DND-41 (cell line): ENCODE data around the gene ALG12.

Experiments used
- ATAC-seq: fragments of 200-7000 bp; cut with Tn5 transposase; 3 replicates; pipeline ENCODE4 v1.9.1; 2021; ENCODE audit warnings: low read depth; ENCODE audit not compliant: insufficient read depth
- DNase-seq: peaks from one replicate; pipeline ENCODE4 v3.0.0-alpha.2; 2020
- H2AFZ ChIP-seq: 2 replicates; pipeline ENCODE4 v1.6.0; 2012; ENCODE audit warnings: low read depth, low read length
- H3K27ac ChIP-seq: 2 replicates; pipeline ENCODE4 v1.5.1; 2012; ENCODE audit warnings: low read length, inconsistent platforms
- H3K27me3 ChIP-seq: fragments of 200-600 bp; sonication (generic); 2 replicates; pipeline ENCODE4 v1.6.0; 2012; ENCODE audit warnings: low read length, mild to moderate bottlenecking, inconsistent platforms; ENCODE audit not compliant: insufficient read depth, poor library complexity
- H3K36me3 ChIP-seq: 2 replicates; pipeline ENCODE4 v1.5.1; 2012; ENCODE audit warnings: low read length, inconsistent platforms; ENCODE audit not compliant: insufficient read depth
- H3K4me1 ChIP-seq: 2 replicates; pipeline ENCODE4 v1.5.1; 2012; ENCODE audit warnings: mild to moderate bottlenecking, low read length; ENCODE audit not compliant: insufficient read depth
- H3K4me2 ChIP-seq: 2 replicates; pipeline ENCODE4 v1.6.0; 2012; ENCODE audit warnings: mild to moderate bottlenecking, moderate library complexity, low read length, inconsistent platforms; ENCODE audit not compliant: insufficient read depth
- H3K4me3 ChIP-seq, 2 experiments: fragments of 200-600 bp in 1 of 2; shearing (Covaris generic) in 1 of 2; 2 replicates each; pipeline ENCODE4 v1.5.1; 2012 to 2016; ENCODE audit warnings: inconsistent platforms in 2 of 2, low read length in 2 of 2, mild to moderate bottlenecking in 2 of 2, low read depth in 1 of 2, moderate library complexity in 1 of 2
- H3K79me2 ChIP-seq: 2 replicates; pipeline ENCODE4 v1.6.0; 2012; ENCODE audit warnings: low read length, inconsistent platforms; ENCODE audit not compliant: insufficient read depth
- H3K9ac ChIP-seq: 2 replicates; pipeline ENCODE4 v1.6.0; 2012; ENCODE audit warnings: low read depth, mild to moderate bottlenecking, inconsistent platforms, low read length, moderate library complexity
- H3K9me3 ChIP-seq: 2 replicates; pipeline ENCODE4 v1.5.1; 2012; ENCODE audit warnings: low read length, moderate library complexity, mild to moderate bottlenecking, inconsistent platforms; ENCODE audit not compliant: insufficient read depth, severe bottlenecking
- H4K20me1 ChIP-seq: 2 replicates; pipeline ENCODE4 v1.6.0; 2012; ENCODE audit warnings: low read length; ENCODE audit not compliant: insufficient read depth
- EZH2 ChIP-seq: IDR thresholded peaks from 3 replicates; pipeline ENCODE4 v1.6.1; 2012; ENCODE audit warnings: borderline replicate concordance, low read depth, mild to moderate bottlenecking, moderate library complexity, low read length, inconsistent platforms; ENCODE audit not compliant: severe bottlenecking
- TF ChIP-seq, protein P1 (sequence below): IDR thresholded peaks from 2 replicates; pipeline ENCODE4 v1.5.1; 2012; ENCODE audit warnings: borderline replicate concordance, low read length, moderate library complexity, mild to moderate bottlenecking; ENCODE audit not compliant: poor library complexity, severe bottlenecking; ENCODE audit errors: extremely low read depth

ALG12 gene

DNA sequence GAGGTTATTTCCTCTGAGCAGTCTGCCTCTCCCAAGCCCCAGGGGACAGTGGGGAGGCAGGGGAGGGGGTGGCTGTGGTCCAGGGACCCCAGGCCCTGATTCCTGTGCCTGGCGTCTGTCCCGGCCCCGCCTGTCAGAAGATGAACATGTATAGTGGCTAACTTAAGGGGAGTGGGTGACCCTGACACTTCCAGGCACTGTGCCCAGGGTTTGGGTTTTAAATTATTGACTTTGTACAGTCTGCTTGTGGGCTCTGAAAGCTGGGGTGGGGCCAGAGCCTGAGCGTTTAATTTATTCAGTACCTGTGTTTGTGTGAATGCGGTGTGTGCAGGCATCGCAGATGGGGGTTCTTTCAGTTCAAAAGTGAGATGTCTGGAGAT is 45.4 kb upstream of the ALG12 start:
- Histone ChIP-seq H3K9ac (peak overlapping the region; percentile 10; the same call in 1 of the 2 replicates), H3K36me3 (peaks cover 30% of the 10 kb centered on the region), H3K27ac (no peak overlapping the region), H2AFZ (no peak overlapping the region), H3K27me3 (no peaks in the 10 kb centered on the region), H3K4me1 (peaks cover 39% of the 10 kb centered on the region), H3K4me2 (peak overlapping the region; percentile 90; the same call in 1 of the 2 replicates), H3K79me2 (peaks cover 37% of the 10 kb centered on the region), H4K20me1 (peaks cover 49% of the 10 kb centered on the region), H3K4me3 (no peak overlapping the region; a peak in 1 of 4 replicates), H3K9me3 (no peaks in the 10 kb centered on the region)
- no peak for TF ChIP-seq EZH2
- TF ChIP-seq, protein P1, sequence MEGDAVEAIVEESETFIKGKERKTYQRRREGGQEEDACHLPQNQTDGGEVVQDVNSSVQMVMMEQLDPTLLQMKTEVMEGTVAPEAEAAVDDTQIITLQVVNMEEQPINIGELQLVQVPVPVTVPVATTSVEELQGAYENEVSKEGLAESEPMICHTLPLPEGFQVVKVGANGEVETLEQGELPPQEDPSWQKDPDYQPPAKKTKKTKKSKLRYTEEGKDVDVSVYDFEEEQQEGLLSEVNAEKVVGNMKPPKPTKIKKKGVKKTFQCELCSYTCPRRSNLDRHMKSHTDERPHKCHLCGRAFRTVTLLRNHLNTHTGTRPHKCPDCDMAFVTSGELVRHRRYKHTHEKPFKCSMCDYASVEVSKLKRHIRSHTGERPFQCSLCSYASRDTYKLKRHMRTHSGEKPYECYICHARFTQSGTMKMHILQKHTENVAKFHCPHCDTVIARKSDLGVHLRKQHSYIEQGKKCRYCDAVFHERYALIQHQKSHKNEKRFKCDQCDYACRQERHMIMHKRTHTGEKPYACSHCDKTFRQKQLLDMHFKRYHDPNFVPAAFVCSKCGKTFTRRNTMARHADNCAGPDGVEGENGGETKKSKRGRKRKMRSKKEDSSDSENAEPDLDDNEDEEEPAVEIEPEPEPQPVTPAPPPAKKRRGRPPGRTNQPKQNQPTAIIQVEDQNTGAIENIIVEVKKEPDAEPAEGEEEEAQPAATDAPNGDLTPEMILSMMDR, result no peak
- DNase-seq, result no peak
- ATAC-seq, result no peak

DNA sequence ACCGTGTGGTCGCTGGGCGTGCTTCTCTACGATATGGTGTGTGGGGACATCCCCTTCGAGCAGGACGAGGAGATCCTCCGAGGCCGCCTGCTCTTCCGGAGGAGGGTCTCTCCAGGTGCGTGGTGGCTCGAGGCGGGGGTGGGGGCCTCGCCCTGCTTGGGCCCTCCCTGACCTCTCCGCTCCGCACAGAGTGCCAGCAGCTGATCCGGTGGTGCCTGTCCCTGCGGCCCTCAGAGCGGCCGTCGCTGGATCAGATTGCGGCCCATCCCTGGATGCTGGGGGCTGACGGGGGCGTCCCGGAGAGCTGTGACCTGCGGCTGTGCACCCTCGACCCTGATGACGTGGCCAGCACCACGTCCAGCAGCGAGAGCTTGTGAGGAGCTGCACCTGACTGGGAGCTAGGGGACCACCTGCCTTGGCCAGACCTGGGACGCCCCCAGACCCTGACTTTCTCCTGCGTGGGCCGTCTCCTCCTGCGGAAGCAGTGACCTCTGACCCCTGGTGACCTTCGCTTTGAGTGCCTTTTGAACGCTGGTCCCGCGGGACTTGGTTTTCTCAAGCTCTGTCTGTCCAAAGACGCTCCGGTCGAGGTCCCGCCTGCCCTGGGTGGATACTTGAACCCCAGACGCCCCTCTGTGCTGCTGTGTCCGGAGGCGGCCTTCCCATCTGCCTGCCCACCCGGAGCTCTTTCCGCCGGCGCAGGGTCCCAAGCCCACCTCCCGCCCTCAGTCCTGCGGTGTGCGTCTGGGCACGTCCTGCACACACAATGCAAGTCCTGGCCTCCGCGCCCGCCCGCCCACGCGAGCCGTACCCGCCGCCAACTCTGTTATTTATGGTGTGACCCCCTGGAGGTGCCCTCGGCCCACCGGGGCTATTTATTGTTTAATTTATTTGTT is 44.8 kb upstream of the ALG12 start:
- ATAC-seq (no peak), DNase-seq (no peak)
- Histone ChIP-seq H3K36me3 (peaks cover 30% of the 10 kb centered on the region), H2AFZ (no peak overlapping the region), H3K9me3 (no peaks in the 10 kb centered on the region), H3K79me2 (peaks cover 37% of the 10 kb centered on the region), H3K4me1 (peaks cover 39% of the 10 kb centered on the region), H3K9ac (peak overlapping the region; percentile 86; the same call in 1 of the 2 replicates), H3K27ac (peak overlapping the region; percentile 54), H3K4me2 (peak overlapping the region; percentile 90), H3K27me3 (no peaks in the 10 kb centered on the region), H3K4me3 (peak overlapping the region in 1 of 2 experiments; percentile 92; a peak in 3 of 4 replicates), H4K20me1 (peaks cover 49% of the 10 kb centered on the region)
- TF ChIP-seq, protein P1, result no peak
- no peak for TF ChIP-seq EZH2

DNA sequence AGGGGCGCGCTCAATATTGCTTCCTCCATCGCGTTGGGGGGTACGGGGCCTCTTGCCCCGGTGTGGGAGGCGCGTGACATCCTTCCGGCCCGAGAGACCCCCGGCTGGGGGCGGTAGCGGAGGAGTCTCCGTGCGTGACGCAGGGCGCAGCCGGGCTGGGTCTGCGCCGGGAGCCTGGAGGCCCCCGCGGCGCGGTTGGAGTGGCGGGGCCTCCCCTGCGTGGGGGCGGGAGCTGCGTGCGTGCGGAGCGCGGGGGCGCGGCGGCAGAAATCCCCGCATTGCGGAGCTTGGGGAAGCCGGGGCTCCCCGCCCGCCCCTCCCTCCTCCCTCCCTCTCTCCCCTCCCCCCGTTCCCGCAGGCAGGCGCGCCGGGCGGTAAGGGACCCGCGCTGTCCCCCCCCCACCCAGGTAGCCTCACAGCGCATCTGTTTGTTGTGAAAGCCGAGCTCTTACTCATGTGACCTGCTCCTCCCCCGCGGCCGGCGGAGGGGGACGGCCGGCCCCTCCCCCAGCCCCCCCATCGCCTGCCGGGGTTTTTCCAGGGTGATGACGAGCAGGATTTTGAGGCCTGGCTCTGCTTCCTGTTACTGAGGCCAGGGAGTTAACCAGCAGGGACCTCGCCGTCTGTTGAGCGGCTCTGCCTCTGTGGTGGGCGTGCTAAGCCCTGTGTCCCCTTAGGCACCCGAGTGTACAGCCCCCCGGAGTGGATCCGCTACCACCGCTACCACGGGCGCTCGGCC is 43.9 kb upstream of the ALG12 start:
- DNase-seq, result peak; percentile 64
- Histone ChIP-seq H3K4me3 (peak overlapping the region; percentile 89 to 92; a peak in 3 of 4 replicates), H4K20me1 (peaks cover 49% of the 10 kb centered on the region), H3K4me1 (peaks cover 39% of the 10 kb centered on the region), H2AFZ (no peak overlapping the region), H3K27me3 (no peaks in the 10 kb centered on the region), H3K4me2 (peak overlapping the region; percentile 90), H3K79me2 (peaks cover 37% of the 10 kb centered on the region), H3K27ac (peak overlapping the region; percentile 91), H3K9me3 (no peaks in the 10 kb centered on the region), H3K36me3 (peaks cover 30% of the 10 kb centered on the region), H3K9ac (peak overlapping the region; percentile 86)
- peak; percentile 5; the same call in 1 of the 3 replicates for ATAC-seq
- TF ChIP-seq EZH2, result no peak
- TF ChIP-seq, protein P1, result no peak
